ENCODE data around the gene ELMO1.

Gene ELMO1

GRCh38 chr7:36925691-36926090 lies 523.0 kb downstream of the ELMO1 start:
- no peak for DNase-seq

DNA sequence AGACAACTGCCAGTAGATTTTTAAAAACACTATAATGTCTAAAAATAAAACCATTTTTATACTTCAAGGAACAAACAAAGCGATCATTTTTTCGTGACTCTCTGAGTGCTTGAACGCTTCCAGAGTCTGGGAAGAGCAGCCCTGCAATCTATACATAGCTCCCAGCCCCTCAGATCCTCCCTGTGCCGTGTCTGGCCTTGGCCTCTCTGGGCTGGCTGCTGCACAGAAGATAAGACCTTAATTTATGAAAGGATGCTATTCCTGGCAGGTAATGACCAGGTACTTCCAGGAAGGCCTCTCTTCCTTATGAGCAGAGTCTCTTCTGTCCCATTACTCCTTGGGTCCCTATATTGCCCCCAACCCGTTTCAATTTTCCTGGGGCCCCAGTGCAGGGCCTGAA lies 523.5 kb downstream of the ELMO1 start:
- DNase-seq = no peak

GRCh38 chr7:36923943-36924436 lies 524.7 kb downstream of the ELMO1 start:
- DNase-seq = no peak

DNA sequence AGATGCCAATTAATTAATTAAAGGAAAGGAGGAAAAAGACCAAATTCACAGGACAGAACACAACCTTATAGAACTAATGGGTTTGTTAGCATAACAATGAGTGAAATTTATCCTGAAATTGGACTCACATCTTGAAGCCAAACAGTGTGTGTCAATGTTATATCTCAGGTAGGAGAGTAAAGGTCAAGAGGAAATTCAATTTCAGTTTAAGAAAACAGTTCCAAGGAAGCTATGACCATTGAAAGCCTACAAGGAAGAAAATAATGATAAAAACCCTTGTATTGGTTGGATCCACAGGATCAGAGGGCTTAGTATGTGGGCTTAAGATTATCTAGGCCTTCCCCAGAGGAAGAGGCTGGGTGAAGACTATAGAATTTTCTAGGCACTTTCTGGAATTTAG lies 525.5 kb downstream of the ELMO1 start:
- no peak for DNase-seq

DNA sequence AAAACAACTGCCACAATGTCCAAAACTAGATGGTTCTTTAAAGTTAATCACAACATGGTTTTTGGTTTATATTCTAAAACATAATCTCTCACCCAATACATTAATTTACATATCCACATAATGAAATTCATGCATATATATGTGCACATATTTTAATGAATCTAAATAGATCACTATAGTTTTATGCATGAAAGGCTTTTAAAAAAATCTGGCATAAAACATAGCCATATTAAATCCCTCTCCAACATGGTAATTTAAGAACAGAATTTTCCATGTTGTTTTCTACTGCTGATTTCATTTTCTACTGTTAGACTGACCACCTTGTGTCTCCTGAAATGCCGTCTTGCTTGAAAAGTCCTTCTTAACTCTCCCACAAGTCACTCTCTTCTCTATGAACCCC lies 528.2 kb downstream of the ELMO1 start:
- DNase-seq = no peak

- DNase-seq = no peak
Measured at GRCh38 chr7:36919738-36920137, 528.9 kb downstream of the ELMO1 start.

DNA sequence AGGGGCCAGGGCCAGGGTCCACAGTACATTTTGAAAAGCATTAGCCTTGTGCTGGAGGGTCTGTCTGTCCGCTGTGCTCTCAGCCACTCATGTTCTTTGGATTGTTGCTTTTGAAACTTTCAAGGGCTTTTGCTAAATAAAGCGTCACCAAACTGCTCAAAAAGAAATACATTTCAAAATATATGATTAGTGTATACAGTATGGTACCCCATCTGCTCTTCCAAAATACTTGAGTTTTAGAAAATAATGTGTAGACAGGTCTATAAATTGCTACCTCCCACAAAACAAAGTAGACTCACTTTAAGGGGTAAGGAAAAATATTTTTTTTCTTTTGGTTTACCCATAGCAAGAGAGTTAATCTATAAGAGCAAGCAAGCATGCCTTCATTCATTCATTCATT lies 530.1 kb downstream of the ELMO1 start:
- DNase-seq = no peak

GRCh38 chr7:36916619-36917018 lies 532.0 kb downstream of the ELMO1 start:
- peak; percentile 20 for DNase-seq

- DNase-seq = no peak
Measured at GRCh38 chr7:36916116-36916515, 532.5 kb downstream of the ELMO1 start.

DNA sequence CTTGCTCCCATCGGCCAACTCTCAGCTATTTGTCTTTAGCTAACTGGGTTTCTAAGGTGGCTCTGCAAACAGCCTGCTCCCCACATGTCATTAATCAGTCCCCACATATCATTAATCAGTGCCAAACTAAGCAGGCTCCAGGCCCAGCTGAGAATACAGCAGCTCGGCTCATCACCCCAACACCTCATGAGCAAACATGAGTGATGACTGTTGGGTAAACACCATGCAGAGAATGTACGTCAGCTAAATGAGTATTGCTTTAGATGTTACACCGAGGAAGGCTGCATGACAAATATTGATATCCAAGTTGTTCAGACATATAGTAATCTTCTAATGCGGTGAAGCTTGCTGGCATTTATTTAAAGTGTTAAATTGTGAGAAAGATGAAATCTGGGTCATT lies 536.9 kb downstream of the ELMO1 start:
- no peak for DNase-seq

GRCh38 chr7:36910859-36911258 lies 537.8 kb downstream of the ELMO1 start:
- no peak for DNase-seq

DNA sequence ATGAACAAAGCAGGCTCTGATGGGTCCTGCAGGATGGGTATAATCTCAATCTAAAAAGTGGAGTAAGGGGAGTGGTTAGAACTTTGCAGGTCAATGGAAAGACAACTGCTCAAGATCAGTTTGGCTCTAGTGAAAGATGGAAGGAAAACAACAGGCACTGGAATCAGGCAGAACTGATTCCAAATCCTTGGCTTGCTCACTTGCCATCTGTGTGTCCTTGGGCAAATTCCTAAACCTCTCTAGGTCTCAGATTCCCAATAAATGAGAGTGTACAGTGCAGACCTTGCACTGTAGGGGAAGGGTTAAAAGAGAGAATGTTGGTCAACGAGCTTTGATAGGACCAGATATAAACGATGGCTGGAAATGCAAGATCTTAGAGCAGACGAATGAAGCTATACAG lies 538.3 kb downstream of the ELMO1 start:
- no peak for DNase-seq

GRCh38 chr7:36906956-36907635 lies 541.6 kb downstream of the ELMO1 start:
- no peak for DNase-seq

DNA sequence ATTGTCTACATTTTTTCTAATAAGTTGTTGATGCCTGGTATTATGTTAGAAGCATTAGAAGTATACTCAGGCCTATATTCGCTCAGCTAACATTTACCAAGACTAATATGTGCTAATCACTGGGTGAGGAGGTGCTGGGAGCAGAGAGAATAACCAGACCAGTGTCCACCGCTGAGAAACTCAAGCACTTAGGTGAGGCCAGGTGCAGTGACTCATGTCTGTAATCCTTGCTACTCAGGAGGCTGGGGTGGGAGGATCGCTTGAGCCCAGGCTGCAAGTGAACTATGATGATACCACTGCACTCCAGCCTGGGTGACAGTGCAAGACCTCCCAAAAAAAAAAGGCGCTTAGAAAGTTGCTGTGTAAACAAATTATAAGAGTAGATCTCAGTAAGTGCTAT lies 542.2 kb downstream of the ELMO1 start:
- no peak for DNase-seq

GRCh38 chr7:36905841-36906240 lies 542.8 kb downstream of the ELMO1 start:
- DNase-seq = no peak

DNA sequence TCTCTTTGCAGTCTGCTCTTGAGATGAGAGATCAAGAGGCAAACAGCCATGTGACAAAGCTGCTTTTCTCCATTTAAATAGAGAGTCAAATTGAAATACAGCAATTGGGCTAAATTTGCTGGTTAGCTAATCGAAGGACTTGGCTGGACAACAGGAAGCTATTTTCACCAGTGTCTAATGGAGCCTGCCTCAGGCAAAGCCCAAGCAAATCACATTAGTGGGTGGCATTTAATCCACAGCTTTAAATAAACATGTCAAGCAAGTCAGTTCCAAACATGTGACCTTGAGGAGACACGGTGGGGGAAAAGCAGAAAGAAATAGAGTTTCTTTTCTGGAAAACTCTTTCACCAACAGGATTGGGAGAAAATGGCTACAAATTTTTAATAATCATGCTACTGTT lies 543.9 kb downstream of the ELMO1 start:
- no peak for DNase-seq

DNA sequence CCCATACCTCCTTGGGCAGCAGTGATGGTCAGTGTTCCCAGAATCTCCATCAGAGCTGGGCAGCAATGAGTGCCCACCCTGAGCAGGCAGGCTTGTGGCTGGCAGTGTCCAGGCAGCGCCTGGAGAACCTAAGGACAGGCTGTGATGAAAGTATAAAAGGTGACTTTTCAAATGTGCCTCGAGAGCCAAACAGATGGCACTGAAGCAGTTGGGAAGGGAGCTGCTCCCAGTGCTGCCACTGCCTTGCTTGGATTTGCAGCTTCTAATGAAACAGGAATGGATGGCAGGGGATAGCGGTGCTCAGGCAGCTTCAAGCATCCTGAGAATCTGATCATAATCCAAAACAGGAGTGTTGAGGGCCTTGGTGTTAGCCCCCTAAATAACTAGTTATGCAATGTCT lies 544.6 kb downstream of the ELMO1 start:
- no peak for DNase-seq

- DNase-seq = no peak
Measured at GRCh38 chr7:36900988-36901710, 547.5 kb downstream of the ELMO1 start.

DNA sequence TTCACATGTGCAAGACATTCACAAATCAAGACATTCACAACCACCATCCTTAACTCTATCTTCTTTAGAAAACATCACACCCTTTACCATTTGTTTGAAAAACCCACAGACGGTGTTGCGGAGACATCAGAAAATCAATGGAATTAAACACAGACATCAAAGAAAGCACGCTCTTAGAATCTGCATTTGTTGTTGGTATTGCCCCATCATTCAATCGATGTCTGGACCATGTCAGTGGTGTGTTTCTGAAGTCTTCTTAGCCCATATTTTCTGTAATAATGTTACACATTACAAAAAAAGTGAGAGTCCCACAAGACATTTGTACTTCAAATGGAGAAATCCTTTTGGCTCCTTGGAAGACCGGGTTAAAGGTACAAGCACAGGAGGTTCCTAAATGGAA lies 550.5 kb downstream of the ELMO1 start:
- DNase-seq = no peak

DNA sequence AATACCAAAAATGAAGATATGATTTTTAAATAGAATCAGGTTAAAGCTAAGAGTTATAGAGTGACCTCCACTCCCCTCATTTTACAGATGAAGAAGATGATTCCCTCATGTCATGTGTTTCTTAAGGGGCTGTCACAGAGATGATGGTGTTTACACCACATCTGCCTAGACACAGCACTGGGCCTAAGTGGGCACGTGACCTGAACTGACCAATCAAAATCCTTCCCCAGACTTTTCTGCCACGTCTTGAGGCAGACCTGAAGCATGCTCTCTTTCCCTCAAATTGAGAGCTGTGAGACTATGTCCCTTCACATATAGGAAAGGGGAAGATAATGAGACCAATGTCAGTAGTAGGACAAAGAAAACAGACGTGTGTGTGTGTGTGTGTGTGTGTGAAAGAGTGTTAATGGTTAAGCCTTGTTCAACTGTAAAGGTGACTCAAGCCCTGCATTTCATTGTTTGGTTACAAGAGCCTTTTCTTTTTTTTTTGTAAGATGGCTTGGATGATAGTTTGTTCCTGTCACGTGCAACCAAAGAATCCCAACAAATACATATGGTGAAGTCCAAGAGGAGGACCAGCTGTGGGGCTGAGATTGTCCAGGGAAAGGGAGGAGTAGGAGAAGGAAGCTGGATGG lies 551.6 kb downstream of the ELMO1 start:
- DNase-seq = no peak

DNA sequence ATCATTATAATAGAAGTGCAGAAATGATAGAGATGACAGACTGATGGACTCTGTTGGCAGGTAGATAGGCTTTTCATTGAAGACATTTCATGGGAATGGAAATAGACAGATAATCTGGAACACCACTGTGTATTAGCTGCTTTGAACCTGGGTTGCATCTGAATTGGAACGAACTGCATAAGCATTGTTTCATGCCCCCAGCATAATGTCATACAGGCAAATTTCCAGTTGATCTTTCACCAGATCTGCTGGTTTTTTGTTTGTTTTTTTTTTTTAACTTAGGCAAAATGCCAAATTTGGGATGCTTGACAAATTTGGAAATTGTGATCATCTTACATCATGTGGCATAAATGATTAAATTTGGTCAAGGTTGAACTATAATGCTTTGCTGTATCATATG lies 552.2 kb downstream of the ELMO1 start:
- DNase-seq = no peak

GRCh38 chr7:36895192-36895591 lies 553.5 kb downstream of the ELMO1 start:
- peak; percentile 76 for DNase-seq

DNA sequence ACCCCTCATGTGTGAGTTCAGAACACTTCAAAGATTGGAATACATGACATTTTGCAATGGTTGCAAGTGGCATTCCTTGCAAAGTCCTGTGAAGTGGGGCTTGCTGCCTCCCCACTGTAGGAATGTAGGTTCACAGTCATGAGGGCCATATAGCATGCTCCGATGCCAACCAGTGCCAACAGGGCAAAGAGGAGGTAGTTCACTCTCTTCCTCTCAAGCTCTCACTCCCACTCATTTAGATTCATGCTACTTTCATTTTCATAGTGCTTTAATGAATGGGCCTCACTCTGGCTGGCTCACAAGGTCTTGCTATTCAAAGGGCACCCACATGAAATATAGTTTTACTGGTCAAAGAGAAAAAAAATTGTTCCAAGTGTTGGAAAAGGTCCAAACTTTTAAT lies 554.5 kb downstream of the ELMO1 start:
- no peak for DNase-seq

GRCh38 chr7:36889182-36889581 lies 559.5 kb downstream of the ELMO1 start:
- DNase-seq = no peak
